HS-27A (cell line): Measurements from ENCODE around the gene GSTM2.
"Not testable (repeated sequence)": the region's sequence is repeated elsewhere in the genome, so short reads cannot be mapped to it uniquely, and the experiment has no call there.

Experiments
- DNase-seq: peaks from one replicate; pipeline ENCODE4 v3.0.0-alpha.2; 2012; ENCODE audit warnings: low read depth, missing footprints

The GSTM2 gene

GRCh38 chr1:109644670-109645069 lies 23.2 kb upstream of the GSTM2 start:
- no peak for DNase-seq

- DNase-seq = no peak
Observed at GRCh38 chr1:109649491-109649914, 18.4 kb upstream of the GSTM2 start.

- peak; percentile 46 for DNase-seq
Observed at GRCh38 chr1:109650609-109651008, 17.2 kb upstream of the GSTM2 start.

GRCh38 chr1:109652402-109652801 lies 15.5 kb upstream of the GSTM2 start:
- no peak for DNase-seq

- DNase-seq = no peak
Observed at GRCh38 chr1:109653306-109653705, 14.6 kb upstream of the GSTM2 start.

- DNase-seq = no peak
Observed at GRCh38 chr1:109654519-109654918, 13.3 kb upstream of the GSTM2 start.

GRCh38 chr1:109655615-109656519 lies 12.0 kb upstream of the GSTM2 start, which contains the start of gene GSTM4:
TSS of gene GSTM4 (plus strand) at chr1:109656099. CDS start at chr1:109656390, 291 bp downstream.
- peak; percentile 47 for DNase-seq

GRCh38 chr1:109657395-109657794 lies 10.5 kb upstream of the GSTM2 start:
- no peak for DNase-seq

GRCh38 chr1:109657970-109658369 lies 9.9 kb upstream of the GSTM2 start:
- no peak for DNase-seq

GRCh38 chr1:109658533-109659042 lies 9.3 kb upstream of the GSTM2 start:
- no peak for DNase-seq

GRCh38 chr1:109659145-109659544 lies 8.7 kb upstream of the GSTM2 start:
- no peak for DNase-seq

- DNase-seq = no peak
Observed at GRCh38 chr1:109659997-109660690, 7.7 kb upstream of the GSTM2 start.

- not testable (repeated sequence) for DNase-seq
Observed at GRCh38 chr1:109660691-109661026, 7.2 kb upstream of the GSTM2 start.

GRCh38 chr1:109661391-109661790 lies 6.5 kb upstream of the GSTM2 start:
- no peak for DNase-seq

- DNase-seq = no peak
Observed at GRCh38 chr1:109664671-109665070, 3.2 kb upstream of the GSTM2 start.

- no peak for DNase-seq
Observed at GRCh38 chr1:109668123-109668775, 392 bp downstream of the GSTM2 start.

GRCh38 chr1:109669246-109669948 lies 1.5 kb downstream of the GSTM2 start:
- no peak for DNase-seq

- not testable (repeated sequence) for DNase-seq
Observed at GRCh38 chr1:109669949-109670302, 2.1 kb downstream of the GSTM2 start.

- DNase-seq = no peak
Observed at GRCh38 chr1:109671067-109671466, 3.2 kb downstream of the GSTM2 start.

- not testable (repeated sequence) for DNase-seq
Observed at GRCh38 chr1:109673861-109674260, 6.0 kb downstream of the GSTM2 start.

- not testable (repeated sequence) for DNase-seq
Observed at GRCh38 chr1:109676683-109677381, 9.0 kb downstream of the GSTM2 start.
